ENCODE data around the gene HOXB9.
A peak's percentile ranks its signal among the peaks of the same experiment; 100 is the strongest.

The HOXB9 gene

GRCh38 chr17:48639982-48640857, 14.1 kb upstream of the HOXB9 start:
- DNase-seq (ENCODE audit: low read depth, low spot score), result no peak

GRCh38 chr17:48639136-48639535, 13.0 kb upstream of the HOXB9 start:
- DNase-seq (ENCODE audit: low read depth, low spot score), result no peak

DNA sequence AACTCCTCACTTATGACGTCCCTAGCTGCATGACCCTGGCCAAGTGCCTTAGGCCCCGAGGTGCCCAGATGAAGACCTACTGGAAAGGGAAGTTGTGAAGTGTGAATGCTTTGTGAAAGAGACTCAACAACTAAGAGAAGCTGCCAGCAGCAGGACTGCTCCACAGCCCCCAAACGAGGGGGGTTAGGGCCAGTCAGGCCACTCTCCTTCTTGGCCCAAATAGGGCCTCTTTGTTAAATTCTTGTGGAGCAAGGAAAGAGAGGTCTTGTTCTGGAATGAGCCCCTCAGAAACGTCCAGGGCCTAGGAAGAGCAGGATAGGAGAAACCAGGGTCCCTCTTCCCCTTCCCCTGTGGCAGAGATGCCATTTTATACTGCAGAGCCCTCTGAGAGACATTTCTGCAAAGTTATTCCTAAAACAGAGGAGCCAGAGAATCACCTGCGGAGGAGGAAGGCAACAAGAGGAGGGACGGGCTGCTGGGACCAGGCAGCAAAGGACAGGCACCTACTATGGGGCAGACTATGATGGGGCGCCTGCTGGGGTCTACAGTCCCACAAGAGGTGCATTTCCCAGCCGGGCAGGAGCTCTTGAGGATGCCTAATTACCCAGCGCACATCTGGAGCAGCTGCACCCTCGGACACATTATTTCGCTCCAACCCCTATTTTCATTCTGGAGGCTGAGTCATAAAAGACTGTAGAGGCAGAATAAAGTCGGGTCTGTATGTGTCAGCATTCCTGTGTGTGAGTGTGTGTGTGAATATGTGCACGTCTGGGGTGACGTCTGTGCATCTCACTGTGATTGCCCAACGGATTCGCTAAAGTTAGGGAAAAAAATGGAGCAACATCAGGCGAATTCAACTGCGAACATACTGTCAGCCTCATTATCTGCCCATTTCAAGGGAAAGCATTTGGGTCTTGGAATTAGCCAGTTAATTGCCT, 11.4 kb upstream of the HOXB9 start:
- peak; percentile 37 for DNase-seq (ENCODE audit: low read depth, low spot score)

- peak; percentile 78 for DNase-seq (ENCODE audit: low read depth, low spot score)
Measured at GRCh38 chr17:48636177-48637018, 10.2 kb upstream of the HOXB9 start.

GRCh38 chr17:48634493-48635208, 8.5 kb upstream of the HOXB9 start:
- no peak for DNase-seq (ENCODE audit: low read depth, low spot score)

GRCh38 chr17:48633266-48633677, 7.1 kb upstream of the HOXB9 start:
- no peak for DNase-seq (ENCODE audit: low read depth, low spot score)

GRCh38 chr17:48632579-48633265, 6.6 kb upstream of the HOXB9 start:
- DNase-seq (ENCODE audit: low read depth, low spot score), result no peak

DNA sequence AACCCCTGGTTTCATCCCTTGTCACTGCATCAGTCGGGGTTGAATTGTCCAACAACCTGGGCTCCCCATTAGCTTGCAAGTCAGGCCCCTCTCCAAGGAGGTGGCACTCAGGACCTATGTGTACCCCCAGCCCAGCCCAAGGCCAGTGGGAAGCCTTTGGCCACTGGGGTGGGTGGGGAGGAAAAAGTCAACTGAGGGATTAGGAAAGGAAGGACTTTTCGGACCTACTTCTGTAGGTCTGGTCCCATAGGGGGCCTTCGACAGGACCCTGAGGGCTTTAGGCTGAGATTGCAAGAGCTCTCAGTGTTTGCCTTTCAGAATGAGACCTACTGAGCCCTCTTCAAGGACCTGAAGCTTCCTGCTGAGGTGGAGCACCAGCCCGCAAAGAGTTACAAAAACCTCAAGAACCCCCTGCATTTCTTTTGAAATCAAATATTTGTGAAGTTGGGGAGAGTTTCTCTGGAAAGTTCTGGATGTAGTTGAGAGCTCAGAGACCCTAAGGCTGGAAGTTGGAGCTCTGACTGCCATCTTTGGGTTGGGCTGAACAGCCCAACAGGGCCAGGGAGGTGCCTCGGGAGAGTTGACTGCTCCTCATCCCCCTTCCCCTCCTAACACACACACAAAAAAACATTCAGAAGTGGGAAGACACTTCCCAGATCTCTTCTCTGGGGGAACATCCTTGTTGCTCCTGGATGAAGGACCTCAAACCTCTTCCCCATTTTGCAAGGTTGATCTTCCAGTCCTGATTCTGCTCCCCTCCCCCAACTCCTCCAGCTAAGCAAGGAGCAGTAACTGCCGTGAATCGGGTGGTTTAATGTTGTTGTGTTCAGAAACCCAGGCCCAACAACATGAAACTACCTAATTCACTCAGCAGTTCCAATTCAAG, 5.8 kb upstream of the HOXB9 start:
- no peak for DNase-seq (ENCODE audit: low read depth, low spot score)

GRCh38 chr17:48630925-48631692, 5.0 kb upstream of the HOXB9 start:
- DNase-seq (ENCODE audit: low read depth, low spot score), result no peak

- no peak for DNase-seq (ENCODE audit: low read depth, low spot score)
Measured at GRCh38 chr17:48630009-48630924, 4.1 kb upstream of the HOXB9 start.

GRCh38 chr17:48629411-48629759, 3.2 kb upstream of the HOXB9 start:
- DNase-seq (ENCODE audit: low read depth, low spot score), result no peak

DNA sequence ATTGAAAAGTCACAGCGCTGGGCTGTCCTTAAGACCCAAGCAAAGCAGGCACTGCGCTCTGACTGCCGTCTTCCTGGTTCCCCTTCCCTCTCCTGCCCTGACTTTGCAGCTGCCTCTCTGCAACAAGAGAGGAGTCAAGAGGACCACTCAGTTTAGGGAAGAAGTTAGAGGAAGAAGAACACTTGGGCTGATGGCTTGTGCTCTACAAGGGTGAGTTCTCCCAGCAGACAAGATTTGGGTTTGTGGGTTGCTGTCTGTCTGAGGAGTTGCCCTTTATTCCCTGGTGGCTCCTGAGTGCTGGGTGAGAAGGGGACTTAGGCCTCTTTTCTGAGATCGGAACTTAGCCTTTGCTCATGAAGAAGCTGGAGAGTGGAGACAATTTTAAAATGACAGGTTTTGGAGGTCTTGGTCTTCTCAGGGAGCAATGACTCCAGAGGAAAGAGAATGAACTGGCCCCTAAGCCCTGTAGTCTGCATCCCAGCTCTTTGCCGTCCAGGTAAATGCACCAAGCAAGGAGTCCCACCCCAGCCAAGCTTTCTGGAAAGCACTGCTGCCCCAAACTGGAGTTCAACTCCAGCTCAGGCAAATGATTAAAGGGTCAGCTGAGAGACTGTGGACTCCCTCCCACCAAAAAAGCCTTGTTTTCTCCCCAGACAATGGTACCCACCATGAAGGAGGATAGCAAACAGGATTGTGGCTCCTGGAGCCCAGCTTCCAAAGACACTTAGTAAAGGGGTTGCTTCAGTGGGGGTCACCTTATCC, 2.7 kb upstream of the HOXB9 start:
- DNase-seq (ENCODE audit: low read depth, low spot score), result no peak

- no peak for DNase-seq (ENCODE audit: low read depth, low spot score)
Measured at GRCh38 chr17:48627623-48628521, 1.7 kb upstream of the HOXB9 start.

DNA sequence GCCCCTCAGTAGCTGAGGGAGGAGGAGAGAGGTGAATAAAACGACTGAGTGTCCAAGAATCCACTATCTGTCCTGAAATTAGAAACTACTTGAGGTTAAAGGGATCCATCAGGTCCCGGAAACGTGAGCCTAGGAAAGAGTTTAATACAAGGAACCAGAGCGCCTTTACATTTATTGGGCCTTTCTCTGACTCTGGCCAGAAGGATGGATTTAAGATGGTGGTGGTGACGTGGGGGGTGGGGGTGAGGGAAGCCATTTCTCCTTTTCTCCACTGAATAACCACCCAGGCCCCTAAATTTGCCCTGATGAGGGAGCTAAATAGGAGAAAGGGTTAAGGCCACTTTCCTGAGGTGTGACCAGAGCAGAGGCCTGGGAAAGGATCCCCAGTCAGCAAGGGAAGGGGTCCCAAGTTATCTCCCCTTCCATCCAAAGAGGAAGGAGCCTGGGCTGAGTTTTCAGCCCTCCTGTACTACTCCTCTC, 1.0 kb upstream of the HOXB9 start:
- no peak for DNase-seq (ENCODE audit: low read depth, low spot score)

DNA sequence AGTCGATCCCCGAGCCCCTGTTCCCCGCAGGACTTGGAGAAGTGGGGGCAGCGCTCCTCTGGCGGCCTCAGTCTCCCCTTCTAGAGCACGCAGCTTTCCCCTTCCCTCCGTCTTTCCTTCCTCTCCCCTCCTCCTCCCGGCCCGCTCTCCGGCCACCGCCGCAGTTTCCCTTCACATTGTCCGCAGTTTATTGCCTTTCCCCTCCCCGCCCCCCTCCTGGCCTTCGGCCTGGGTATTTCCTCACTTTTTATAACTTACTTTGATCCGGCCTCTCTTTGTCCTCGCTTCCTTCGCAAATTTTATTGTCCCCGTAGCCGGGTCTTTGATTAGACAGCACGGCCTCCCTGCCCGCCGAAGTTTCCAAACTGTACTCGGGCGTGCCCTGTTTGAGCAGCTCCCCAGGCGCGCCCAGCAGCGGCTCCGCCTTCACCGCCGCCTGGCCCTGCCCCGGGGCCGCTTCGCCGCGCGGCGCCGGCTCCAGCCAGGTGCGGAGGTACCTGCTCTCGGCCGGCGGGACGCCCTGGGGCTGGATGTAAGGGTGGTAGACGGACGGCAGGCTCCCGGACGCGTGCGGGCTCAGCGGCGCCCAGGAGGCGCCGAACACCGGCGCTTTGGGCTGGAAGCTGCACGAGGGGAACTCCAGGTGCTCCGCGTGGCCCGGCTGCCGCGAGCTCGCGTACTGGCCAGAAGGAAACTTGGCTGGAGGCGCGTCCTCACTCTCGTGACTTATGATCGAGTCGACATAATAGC, 488 bp downstream of the HOXB9 start:
- DNase-seq (ENCODE audit: low read depth, low spot score), result peak; percentile 29

Data from astrocyte of the hippocampus (primary cell).